ENCODE results near the gene ZBED4.

ZBED4 gene

DNA sequence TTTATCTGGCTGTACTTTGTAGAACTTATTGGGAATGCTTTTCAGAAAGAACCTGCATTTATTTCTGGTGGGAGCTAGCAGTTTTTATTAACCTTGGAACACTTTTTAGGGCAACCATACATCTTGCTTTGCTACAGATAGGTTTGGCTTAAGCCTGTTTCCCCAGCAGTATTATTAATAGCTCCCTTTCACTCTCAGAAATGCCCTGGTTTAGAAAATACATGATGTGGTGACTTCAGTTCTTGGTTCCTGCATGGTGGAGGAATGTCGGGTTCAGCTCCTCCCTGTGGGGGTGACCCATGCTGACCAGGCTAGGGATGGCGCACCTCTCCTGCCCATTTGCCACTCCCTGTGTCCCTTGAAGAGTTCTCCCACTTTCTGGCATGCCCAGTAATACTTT lies 28.2 kb downstream of the ZBED4 start:
- no peak for DNase-seq

DNA sequence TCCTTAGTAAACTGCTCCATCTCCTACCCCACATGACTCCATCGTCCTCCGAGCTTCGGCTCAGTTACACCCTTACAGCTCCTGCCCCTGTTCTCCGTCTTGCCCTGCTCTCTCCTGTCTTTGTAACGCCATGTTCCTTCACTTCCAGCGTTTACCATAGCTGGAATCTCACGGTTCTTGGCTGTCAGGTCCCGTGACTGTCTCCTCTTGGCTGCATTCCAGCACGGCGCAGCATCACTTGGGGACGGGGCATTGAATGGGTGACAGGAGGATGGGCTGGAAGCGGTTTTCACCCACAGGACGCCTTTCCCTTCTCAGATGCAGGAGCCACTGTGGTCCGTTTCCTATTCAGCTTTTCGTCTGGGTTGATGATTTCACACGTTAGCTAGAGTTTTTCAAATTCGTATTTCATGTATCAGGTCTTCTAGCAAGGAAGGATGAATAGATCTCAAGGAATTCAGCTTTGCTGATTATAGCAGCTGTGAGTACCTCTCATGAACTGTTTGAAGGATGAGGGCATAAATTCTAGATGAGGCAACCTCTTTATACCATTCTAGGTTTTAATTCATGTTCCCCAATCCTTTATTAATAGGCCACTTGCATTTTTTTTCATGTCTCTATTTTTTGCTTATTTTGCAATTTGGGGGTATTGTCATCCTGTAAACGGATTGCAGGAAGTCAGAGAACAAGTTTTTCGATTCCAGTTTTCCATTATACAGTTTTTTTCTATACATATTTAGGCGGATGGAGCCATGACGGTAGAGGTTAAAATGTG lies 29.1 kb downstream of the ZBED4 start:
- DNase-seq, result no peak

DNA sequence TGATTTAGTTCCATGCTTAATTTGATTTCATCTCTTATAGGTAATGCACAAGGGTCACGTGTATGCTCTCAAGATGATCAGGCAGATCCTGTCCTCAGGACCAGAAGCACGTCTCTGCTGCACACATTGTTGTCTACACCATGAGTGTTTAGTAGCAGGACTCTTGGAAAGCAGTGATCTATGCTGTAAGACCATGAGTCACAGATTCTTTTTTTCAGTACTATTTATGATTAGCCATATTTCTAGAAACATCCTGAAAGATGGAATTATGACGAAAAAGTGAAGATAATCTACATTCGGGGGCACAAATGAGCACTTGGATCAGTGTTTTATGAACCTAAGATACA lies 29.6 kb downstream of the ZBED4 start:
- DNase-seq, result no peak

DNA sequence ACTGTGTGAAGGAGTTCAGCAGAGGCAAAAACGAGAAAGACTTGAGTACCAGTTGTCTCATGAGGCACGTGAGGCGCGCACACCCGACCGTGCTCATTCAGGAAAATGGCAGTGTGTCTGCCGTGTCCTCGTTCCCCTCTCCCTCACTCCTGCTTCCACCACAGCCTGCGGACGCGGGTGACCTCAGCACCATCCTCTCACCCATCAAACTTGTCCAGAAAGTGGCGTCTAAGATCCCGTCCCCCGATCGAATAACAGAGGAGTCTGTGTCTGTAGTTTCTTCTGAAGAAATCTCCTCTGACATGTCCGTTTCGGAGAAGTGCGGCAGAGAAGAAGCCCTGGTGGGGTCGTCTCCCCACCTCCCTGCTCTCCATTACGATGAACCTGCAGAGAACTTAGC lies 30.4 kb downstream of the ZBED4 start:
- DNase-seq, result no peak

DNA sequence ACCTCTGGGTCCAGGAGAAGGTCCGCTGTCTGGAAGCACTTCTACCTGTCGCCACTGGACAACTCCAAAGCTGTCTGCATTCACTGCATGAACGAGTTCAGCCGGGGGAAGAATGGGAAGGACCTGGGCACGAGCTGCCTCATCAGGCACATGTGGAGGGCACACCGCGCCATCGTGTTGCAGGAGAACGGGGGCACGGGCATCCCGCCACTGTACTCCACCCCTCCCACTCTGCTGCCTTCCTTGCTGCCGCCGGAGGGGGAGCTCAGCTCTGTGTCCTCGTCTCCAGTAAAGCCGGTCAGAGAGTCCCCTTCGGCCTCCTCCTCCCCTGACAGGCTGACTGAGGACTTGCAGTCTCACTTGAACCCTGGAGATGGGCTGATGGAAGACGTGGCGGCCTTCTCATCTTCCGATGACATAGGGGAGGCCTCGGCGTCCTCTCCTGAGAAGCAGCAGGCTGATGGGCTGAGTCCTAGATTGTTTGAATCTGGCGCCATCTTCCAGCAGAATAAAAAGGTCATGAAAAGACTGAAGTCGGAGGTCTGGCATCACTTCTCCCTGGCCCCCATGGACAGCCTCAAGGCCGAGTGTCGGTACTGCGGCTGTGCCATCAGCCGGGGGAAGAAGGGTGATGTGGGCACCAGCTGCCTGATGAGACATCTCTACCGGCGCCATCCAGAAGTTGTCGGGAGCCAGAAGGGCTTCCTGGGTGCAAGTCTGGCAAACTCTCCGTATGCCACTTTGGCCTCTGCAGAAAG lies 31.0 kb downstream of the ZBED4 start:
- DNase-seq, result no peak

DNA sequence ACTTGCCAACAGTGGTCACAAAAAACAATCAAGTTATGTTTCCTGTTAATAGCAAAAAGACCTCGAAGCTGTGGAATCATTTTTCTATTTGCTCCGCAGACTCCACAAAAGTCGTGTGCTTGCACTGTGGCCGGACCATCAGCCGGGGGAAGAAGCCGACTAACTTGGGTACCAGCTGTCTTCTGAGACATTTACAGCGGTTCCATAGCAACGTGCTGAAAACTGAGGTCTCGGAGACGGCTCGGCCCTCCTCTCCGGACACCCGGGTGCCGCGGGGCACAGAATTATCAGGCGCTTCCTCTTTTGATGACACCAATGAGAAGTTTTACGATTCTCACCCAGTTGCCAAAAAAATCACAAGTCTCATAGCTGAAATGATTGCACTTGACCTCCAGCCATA lies 31.6 kb downstream of the ZBED4 start:
- DNase-seq, result no peak

DNA sequence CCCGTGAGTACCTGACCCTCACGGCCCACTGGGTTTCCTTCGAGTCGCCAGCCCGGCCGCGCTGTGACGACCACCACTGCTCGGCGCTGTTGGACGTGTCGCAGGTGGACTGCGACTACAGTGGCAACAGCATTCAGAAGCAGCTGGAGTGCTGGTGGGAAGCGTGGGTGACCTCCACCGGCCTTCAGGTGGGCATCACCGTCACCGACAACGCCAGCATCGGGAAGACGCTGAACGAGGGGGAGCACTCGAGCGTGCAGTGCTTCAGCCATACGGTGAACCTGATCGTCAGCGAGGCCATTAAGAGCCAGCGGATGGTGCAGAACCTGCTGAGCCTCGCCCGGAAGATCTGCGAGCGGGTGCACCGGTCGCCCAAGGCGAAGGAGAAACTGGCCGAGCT lies 32.2 kb downstream of the ZBED4 start:
- DNase-seq, result no peak

DNA sequence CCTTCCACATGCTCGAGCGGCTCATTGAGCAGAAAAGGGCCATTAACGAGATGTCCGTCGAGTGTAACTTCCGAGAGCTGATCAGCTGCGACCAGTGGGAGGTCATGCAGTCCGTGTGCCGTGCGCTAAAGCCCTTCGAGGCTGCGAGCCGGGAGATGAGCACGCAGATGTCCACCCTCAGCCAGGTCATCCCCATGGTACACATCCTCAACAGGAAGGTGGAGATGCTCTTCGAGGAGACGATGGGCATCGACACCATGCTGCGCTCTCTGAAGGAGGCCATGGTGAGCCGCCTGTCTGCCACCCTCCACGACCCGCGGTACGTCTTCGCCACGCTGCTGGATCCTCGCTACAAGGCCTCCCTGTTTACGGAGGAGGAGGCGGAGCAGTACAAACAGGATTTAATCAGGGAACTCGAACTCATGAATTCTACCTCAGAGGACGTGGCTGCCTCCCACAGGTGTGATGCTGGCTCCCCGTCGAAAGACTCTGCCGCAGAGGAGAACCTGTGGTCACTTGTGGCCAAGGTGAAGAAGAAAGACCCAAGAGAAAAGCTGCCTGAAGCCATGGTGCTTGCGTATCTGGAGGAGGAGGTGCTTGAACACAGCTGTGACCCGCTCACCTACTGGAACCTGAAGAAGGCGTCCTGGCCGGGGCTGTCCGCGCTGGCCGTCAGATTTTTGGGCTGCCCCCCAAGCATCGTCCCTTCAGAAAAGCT lies 32.9 kb downstream of the ZBED4 start:
- no peak for DNase-seq

DNA sequence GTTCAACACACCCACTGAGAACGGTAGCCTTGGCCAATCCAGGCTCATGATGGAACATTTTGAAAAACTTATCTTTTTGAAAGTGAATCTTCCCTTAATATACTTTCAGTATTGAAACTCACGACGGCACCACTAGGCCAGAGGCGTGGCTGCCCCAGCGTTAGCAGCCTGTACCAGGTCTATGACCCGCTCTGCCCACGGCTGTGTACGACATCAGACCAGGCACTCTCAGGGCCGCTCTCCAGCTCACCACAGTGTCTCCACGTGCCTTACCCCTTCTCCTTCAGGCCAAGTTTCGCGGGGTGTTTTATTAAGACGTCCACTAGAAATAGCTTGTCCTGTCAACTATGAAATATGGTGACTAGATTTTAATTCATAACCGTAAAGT lies 33.4 kb downstream of the ZBED4 start:
- no peak for DNase-seq

DNA sequence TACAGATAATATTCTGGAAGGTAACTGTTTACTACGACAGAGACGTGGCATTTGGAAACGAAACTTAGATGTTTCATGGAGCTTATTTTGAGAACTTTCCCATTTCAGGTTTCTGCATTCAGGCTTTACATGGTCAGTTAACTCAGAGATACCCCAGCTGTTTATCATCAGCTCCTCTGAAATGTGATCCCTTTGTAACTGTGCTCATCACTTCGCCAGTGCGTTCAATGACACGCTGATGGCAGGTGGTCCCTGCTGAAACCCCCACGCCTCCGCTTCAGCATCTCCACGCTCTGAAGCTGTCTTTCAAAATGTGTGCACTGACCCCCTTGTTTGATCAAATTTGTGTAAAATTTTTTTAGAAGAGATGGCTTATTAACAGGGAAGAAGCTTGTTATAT lies 34.1 kb downstream of the ZBED4 start:
- no peak for DNase-seq

DNA sequence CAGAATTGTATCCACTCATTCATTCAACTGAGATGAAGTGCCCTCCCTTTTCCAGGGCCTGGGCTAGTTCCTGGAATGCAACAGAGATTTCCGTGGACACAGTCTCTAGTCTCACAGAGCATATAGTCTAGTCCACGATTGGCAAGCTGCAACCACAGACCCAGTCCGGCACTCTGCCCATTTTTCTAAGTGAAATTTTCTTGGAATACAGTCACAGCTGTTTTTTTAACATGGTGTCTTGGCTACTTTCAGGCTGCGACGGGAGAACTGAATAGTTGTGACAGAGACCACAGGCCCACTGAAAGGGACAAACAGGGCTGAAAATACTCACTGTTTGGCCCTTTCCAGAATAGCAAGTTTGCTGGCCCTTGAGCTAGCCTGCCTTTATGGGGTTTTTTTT lies 35.4 kb downstream of the ZBED4 start:
- no peak for DNase-seq

DNA sequence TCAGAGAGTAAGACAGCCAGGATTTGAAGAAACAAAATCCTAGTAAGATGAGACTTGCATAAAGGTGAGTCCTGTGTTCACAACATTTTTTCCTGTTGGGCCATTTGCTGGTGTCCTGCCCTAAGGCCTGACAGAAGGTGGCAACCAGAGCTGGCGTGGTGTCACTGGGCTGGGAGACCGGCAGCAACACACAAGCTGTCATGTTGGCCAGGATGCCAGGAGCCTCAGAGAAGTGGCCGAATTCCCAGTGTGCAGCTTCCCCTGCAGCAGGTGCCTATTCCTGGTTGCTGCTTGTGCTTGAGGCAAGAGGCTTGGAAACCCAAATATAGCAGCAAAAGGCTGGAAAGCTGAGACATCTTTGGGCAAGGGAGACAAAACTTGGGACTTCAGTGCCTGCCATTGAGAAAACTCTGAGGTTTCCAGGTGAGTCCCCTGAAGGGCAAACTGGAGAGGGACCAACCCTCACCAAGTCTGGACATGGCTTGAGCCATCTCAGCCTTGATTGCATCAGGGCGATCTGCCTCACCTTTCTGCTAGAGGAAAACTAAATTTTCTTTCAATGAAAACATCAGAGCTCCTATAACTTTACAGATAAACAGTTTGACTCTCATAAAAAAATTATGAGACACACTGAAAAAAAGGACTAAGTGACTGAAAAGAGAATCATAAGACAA lies 38.7 kb downstream of the ZBED4 start:
- no peak for DNase-seq

DNA sequence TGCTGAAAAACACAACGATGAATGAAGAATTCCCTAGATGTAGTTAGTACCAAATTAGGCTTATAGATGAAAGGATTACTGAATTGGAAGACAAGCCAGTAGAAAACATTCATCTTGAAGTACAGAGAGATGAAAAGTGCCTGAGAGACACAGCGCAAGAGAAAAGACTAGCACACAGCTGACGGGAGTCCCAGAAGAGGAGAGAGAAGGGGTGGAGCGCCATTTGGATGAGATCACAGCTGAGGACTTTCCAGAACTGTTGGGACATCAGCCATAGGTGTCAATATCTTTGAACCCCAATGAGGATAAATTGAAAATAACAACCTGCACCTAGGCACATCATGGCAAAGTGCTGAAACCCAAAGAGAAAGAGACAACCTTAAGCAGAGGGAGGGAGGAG lies 39.4 kb downstream of the ZBED4 start:
- no peak for DNase-seq

DNA sequence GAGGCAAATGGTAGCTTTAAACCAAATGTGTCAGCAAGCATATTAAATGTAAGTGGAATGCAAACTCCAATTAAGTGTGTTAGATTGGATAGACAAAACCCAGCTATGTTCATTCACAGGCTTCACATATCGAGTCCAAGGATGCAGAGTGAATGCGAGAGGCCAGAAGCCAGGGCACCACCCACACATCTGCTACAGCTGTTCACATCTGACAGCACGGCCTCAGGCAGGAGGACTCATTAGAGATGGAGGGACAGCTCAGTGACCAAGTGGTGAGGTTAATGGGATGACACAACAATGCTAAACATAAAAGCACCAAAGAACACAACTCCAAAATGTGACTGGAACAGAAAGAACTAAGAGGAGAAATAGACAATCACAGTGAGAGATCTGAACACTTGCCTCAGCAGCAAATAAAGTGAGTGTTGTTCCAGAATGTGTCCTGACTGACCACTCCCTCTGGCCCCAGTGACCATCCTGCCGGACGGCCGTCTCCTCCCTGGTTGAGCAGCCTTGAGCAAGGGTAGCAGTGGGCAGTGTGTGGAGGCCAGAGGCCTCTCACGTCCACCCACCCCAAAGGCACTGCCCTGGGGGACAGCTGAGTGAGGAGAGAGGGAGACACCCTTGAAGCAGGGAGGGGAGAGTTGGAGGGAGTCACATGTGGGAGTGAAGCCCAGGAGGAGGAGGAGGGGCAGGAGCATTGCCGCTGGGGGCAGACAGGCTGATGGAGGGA lies 40.8 kb downstream of the ZBED4 start:
- DNase-seq, result no peak

DNA sequence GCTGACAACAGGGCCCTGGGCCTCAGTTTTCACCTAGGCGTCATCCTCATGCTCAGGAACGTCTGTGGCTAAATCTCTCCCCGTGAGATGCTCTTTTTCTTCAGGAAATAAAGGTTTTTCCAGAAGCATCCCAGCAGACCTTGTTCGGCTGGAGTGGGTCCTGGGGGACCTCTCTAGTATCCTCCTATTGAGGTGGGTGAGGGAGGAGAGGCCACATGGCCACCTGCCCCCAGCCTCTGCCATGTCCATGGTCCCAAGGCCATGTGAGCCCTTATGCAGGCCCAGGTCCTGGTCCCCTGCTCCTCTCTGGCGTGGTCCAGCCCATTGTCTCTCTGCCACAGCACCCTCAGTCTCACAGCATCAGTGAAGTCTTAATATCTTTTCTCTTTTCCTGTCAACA lies 42.6 kb downstream of the ZBED4 start:
- no peak for DNase-seq

DNA sequence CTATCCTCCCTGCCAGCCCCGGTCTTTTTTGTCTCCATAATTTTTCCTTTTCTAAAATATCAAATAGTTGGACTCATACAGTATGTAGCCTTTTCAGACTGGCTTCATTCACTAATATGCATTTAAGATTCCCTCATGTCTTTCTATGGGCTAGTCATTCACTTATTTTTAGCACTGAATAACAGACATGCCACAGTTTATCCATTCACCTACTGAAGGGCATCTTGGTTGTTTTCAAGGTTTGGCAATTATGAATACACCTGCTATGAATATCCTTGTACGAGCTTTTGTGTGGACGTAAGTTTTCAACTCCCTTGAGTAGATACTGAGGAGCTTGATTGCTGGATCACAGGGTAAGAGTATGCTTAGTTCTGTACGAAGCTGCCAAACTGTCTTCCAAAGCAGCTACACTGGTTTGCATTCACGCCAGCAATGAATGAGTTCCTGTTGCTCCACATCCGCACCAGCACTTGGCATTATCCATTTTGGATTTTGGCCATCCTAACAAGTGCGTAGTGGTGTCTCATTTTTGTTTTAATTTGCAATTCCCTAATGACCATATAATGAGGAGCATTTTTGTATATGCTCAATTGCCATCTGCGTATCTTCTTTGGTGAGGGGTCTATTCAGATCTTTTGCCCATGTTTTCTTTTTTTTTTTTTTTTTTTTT lies 43.5 kb downstream of the ZBED4 start:
- DNase-seq, result no peak

DNA sequence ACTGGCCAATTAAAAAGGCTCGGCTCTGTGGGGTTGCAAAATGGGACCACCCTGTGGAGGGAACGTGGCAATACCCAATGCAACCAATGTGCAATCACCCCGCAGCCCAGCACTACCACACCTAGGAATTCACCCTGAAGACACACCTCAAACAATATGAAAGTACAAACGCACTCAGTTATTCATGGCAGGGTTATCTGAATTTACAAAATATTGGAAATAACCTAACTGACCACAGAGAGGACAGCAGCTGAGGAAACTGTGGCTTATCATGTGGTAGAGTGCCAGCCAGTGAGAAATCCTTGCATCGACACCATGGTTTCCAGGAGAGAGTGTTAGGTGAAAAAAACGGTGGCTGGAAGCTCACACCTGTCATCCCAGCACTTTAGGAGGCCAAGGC lies 45.9 kb downstream of the ZBED4 start:
- no peak for DNase-seq

DNA sequence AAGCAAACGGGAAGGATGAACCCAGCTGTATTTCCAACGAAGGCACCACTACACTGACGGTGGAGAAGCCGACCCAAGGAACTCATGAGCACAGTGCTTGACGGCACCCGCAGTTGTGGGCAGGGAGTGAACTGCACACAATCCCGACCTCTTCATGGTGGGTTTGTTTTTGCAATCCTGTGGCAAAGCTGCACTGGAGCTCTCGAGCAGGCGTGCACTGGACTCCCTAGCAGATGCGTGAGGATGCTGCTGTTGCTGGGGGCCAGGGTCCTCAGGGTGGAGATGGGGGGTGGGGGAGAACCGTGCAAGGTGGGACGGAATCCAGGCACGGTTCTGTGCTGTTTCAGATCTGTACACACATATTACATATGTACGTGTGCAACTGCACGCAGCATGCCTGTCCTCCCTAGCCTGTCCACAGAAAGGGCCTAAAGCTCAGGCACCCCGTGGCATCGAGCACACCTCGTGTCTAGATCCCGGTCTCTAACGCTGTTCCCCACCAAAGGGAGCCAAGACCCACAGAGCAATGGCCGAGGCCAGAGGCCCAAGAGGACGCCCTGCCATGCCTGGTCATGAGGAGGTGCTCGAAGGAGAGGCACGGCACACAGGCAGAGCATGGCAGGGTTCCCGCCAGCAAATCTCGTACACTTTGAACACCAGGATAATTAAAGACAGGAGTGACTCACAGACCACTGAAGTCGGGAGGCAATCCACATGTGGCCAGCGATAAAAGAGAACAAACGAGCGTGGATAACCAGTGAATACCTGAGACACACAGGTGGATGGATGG lies 47.0 kb downstream of the ZBED4 start:
- DNase-seq, result no peak

DNA sequence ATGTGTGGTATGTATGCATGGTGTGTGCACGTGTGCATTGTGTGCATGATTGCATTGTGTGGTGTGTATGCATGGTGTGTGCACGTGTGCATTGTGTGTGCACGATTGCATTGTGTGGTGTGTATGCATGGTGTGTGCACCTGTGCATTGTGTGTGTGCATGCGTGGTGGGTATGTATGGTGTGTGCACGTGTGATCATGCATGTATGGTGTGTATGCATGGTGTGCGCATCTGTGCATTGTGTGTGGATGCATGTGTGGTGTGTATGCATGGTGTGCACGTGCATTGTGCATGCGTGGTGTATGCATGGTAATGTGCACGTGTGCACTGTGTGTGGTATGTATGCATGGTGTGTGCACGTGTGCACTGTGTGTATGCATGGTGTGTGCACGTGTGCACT lies 47.8 kb downstream of the ZBED4 start:
- no peak for DNase-seq

DNA sequence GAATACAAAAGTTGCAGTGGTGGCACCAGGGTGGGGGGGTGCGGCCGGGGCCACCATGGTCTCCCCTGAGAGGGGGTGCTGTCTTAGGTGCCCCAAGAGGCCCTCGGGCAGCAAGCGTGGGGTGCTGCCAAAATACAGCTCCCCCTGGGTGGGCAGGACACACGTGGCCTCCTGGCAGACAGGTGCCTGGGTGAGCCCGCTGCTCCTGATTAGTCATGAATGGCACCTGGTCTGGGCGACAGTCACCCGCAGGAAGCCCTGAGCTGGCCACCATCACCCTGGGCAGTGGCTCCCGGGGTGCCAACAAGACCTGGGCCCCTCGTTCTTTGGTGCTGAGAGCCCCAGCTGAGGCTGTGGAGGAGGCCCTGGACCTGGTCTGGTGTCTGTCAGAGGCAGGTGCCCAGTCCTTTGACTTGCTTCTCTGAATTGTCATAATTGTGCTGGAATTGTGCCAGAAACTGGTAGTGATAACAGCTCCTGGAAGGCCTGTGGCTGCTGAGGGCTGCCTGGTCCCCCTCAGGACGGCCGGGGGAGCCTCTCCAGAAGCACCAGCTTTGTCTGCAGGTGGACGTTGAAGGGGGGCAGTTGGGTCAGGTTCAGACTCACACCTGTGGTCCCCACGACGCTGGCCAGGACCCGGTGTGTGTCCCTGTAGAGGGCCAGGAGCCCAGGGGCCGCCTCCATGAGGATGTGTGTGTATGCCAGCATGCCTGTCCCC lies 49.8 kb downstream of the ZBED4 start:
- no peak for DNase-seq

DNA sequence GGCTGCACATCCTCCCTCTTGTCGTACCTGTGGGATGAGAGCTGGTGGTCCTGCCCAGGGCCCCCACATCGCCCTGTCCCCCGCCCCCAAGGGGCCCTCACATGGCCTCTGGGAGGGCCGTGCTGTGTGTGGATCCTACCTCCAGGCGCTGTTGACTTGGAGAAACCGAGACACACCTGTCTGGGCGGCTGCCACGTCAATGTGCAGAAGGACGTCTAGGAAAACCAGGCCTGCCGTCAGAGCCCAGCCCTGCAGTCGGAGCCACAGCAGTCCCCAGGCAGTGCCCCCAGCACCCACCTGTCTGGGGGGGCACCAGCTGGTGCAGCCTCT lies 50.4 kb downstream of the ZBED4 start:
- no peak for DNase-seq
